HG03196 (cell line): ENCODE results near the gene PIK3CD.

Experiments used
- ATAC-seq: cut with Tn5 transposase; IDR thresholded peaks from one replicate; pipeline ENCODE4 v1.9.1; 2021; ENCODE audit not compliant: unreplicated experiment

PIK3CD gene

DNA sequence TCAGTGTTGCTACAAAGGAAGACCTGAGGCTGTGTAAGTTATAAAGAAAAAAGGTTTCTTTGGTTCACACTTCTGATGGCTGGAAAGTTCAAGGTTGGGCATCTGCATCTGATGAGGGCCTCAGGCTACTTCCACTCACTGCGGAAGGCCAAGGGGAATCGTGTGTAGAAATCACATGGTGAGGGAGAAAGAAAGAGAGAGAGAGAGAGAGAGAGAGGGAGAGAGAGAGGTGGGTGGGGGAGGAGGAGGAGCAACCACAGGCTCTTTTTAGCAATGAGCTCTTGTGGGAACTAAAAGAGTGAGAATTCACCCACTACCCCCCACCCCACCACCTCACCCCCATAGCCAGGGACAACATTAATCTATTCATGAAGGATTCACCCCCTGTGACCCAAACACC, 112.4 kb downstream of the PIK3CD start:
- ATAC-seq = no peak

DNA sequence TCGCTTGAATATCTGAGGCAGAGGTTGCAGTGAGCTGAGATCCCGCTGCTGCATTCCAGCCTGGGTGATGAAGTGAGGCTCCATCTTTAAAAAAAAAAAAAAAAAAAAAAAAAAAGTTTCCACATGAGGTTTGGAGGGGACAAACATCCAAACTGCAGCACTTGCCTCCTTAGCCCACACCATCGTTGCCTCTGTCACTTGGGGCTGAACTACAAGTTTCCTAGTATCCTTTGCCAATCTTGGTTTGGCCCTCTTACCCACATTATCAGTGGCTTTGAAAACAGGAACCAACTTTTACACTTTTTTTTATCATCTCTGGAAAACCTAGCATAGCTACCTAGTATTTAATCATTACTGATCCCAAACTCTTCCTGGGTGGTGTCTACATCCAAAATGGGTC, 113.0 kb downstream of the PIK3CD start:
- ATAC-seq = no peak

DNA sequence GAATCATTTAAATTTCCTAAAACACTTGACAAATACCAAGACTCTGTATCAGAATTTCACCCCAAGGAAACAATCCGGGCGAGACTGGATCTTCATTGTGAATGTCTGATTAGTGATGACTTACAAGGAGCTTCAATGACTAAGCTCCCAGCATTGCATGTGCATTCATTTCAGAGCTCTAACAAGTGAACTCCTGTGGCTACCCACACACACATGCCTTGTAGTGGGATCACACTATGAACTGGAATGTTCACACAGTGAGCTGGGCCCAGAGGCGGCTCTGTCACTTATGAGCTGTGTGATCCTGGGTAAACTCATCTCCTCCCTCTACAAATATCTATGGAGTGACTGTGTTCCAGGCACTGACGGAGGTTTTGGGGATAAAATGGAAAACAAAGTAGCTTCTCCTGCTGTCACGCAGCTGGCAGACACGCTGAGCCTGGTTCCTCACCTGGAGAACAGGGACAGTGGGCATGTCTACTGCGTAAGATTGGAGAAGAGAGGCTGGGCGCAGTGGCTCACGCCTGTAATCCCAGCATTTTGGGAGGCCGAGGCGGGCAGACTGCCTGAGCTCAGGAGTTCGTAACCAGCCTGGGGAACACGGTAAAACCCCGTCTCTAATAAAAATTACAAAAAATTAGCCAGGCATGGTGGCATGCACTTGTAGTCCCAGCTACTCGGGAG, 115.4 kb downstream of the PIK3CD start:
- no peak for ATAC-seq

DNA sequence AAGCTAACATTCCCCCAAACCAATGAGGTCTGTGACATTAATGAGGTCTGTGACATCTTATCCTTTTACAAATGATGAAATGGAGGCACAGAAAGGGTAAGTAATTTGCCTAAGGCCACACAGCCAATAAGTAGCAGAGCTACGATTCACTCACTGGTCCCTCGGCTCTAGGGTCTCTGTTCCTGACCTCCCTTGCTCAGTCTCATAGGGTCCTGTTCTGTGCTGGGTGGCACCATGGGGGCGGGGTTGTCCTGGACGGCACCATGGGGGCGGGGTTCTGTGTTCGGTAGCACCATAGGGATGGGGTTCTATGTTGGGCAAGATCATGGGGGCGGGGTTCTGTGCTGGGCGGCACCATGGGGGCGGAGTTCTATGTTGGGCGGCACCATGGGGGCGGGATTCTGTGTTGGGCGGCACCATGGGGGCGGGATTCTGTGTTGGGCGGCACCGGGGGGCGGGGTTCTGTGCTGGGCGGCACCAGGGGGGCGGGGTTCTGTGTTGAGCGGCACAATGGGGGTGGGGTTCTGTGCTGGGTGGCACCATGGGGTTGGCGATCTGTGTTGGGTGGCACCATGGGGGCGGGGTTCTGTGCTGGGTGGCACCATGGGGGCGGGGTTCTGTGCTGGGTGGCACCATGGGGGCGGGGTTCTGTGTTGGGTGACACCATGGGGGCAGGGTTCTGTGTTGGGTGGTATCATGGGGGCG, 116.6 kb downstream of the PIK3CD start:
- no peak for ATAC-seq

DNA sequence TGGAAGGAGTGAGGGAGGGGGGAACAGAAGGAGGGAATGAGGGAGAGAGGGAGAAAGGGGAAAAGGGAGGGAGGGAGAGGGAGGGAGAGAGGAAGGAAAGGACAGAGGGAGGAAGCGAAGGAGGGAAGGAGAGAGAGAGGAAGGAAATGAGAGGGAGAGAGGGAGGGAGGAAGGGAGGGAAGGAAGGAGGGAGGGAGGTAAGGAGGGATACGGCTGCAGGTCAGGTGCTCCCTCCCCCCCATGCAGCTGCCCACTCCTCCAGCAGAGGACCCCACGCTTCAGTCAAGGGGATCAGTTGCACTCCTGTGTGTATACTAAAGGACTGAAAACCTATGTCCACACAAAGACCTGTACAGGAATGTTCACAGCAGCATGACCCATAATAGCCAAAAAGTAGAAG, 117.5 kb downstream of the PIK3CD start:
- no peak for ATAC-seq

DNA sequence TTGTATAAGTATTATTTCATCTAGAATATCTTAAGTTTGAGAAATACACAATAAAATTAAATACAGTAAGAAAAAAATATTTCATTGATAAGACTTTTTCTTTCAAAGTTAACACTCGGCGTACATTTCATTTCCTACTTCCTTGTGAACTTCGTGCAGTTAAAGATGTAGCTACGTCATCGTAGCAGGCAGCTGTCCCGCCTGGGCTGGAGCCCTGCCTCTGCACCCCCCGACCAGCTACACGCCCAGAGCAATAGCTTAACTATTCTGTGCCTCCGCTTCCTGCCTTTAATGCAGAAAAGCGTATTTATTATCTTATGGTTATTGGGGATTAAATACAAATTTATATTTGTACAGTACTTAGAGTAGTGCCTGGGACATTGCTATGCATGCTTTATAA, 118.8 kb downstream of the PIK3CD start:
- ATAC-seq = no peak

DNA sequence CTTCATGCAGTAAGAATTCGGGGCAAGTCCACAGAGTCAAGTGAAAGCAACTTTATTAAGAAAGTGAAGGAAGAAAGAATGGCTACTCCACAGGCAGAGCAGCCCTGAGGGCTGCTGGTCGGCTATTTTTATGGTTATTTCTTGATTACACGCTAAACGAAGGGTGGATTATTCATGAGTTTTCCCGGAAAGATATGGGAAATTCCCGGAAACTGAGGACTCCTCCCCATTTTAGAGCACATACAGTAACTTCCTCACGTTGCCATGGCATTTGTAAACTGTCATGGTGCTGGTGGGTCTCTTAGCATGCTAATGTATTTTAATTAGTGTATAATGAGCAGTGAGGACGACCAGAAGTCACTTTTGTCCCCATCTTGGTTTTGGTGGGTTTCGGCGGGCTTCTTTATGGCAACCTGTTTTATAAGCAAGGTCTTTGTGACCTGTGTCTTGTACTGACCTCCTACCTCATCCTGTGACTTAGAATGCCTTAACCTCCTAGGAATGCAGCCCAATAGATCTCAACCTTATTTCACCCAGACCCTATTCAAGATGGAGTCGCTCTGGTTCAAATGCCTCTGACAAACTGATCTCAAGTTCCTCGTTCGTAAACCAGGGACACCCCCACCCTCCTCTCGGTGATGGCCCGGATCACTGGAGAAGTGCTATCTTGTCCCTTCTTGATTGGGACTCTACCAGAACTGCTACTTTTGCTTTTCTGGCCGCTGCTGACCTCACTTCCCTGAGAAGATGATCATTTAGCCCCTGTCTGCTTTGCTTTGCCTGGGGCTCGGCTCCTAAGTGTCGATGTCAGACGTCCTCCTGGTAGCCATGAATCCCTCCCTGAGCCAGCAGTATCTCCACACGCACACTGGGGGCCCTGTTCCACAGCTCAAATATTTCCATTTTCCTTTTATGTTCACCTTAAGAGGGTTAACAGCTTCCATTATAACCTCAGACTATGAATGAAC, 123.5 kb downstream of the PIK3CD start:
- no peak for ATAC-seq

DNA sequence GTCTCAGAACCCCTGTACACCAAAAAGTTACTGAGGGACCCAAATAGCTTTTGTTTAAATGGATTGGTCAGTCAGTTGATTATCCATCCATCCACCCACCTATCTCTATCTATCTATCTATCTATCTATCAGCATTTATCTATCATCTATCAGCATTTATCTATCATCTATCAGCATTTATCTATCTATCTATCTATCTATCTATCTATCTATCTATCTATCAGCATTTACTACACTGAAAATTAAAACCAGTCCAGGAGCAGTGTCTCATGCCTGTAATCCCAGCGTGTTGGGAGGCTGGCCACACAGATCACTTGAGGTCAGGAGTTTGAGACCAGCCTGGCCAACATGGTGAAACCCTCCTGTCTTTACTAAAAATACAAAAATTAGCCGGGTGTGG, 125.2 kb downstream of the PIK3CD start:
- ATAC-seq = no peak
